Superior temporal gyrus (tissue), 1 donor: ENCODE measurements around the gene LINGO4.
"Not testable (repeated sequence)": the region's sequence is repeated elsewhere in the genome, so short reads cannot be mapped to it uniquely, and the experiment has no call there.

ENCODE experiments used
- DNase-seq: peaks from one replicate; pipeline ENCODE4 v3.0.0-alpha.2; 2016; ENCODE audit errors: extremely low spot score

LINGO4 gene

GRCh38 chr1:151782741-151783140 is 22.5 kb downstream of the LINGO4 start:
- DNase-seq, result no peak

- DNase-seq, result not testable (repeated sequence)
Observed at GRCh38 chr1:151782026-151782425, 23.2 kb downstream of the LINGO4 start.

GRCh38 chr1:151780736-151781135 is 24.5 kb downstream of the LINGO4 start:
- not testable (repeated sequence) for DNase-seq

GRCh38 chr1:151779852-151780251 is 25.4 kb downstream of the LINGO4 start:
- DNase-seq, result no peak

GRCh38 chr1:151777317-151777716 is 27.9 kb downstream of the LINGO4 start:
- DNase-seq, result no peak

- DNase-seq, result no peak
Observed at GRCh38 chr1:151776665-151777062, 28.6 kb downstream of the LINGO4 start.

GRCh38 chr1:151775894-151776664 is 29.1 kb downstream of the LINGO4 start:
- no peak for DNase-seq

- DNase-seq, result no peak
Observed at GRCh38 chr1:151774256-151774922, 30.8 kb downstream of the LINGO4 start.

- no peak for DNase-seq
Observed at GRCh38 chr1:151773702-151774101, 31.5 kb downstream of the LINGO4 start.

GRCh38 chr1:151769270-151769669 is 35.9 kb downstream of the LINGO4 start:
- not testable (repeated sequence) for DNase-seq

- not testable (repeated sequence) for DNase-seq
Observed at GRCh38 chr1:151768351-151769066, 36.7 kb downstream of the LINGO4 start.

- DNase-seq, result no peak
Observed at GRCh38 chr1:151763990-151764389, 41.2 kb downstream of the LINGO4 start.

- peak; percentile 81 for DNase-seq
Observed at GRCh38 chr1:151762941-151763921, 42.0 kb downstream of the LINGO4 start, which contains the start of gene MRPL9. Gene MRPL9 (minus strand): TSS chr1:151763496. CDS start chr1:151763479, 17 bp downstream.

- DNase-seq, result no peak
Observed at GRCh38 chr1:151760597-151761385, 44.4 kb downstream of the LINGO4 start.

GRCh38 chr1:151759241-151759640 is 46.0 kb downstream of the LINGO4 start:
- no peak for DNase-seq

- DNase-seq, result no peak
Observed at GRCh38 chr1:151756291-151756690, 48.9 kb downstream of the LINGO4 start.
